ENCODE measurements around the gene RNF112. TPM values are rescaled to one million over a fixed set of nuclear protein-coding genes. Genes with fewer than 3 reads are reported as not detected.

The RNF112 gene
- total RNA-seq, 2 experiments from 2014 or later: 0.14 to 0.20 TPM

DNA sequence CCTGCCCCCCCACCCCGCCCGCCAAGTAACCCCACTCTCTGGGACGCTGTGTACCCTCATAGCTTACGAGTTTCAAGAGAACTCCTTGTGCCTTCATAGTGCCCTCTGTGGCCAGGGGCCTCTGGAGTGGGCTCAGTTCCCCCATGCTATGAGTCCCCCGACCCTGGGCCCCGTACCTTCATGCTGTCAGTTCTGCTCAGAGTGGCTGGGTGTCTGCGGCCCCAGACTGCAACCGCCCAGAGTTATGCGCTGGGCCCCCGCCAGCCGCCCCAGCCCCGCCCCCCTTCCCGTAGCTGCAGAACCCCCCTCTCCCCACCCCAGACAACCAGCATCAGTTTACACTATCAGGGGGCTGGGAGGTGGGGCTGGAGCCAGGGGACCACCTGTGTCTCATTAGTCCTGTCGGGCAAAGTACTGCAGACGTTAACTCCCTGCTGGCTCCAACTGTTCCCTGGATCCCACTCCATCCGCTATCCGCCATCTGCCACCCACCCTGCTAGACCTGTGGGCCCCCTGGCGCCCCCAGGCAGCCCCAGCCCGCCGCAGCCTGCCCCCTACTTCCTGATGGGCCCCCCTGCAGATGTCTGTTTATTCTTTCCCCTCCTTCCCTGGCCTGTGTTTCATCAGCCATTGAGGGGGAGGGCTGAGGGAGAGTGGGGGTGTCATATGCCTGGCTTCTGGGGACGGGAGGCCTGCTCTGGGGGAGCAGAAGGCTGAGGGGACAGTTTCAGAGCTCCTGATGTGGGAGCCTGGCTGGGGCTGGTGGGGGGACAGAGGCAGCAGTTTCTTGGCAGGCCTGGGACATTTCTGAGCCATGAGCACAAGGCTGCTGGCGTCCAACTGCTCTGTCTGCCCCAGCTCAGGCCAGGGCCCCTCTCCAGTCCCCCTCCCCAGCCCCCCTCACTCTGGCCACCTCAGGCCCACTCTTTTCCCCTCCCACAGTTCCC lies 23.8 kb upstream of the RNF112 start, which contains the start of gene MFAP4:
Gene MFAP4, minus strand, starts transcription at position 217 of the 947 bp plus-strand sequence. Its CDS starts 35 bp downstream, at position 182.
- no peaks in the 10 kb centered on the region for H3K4me1 Mint-ChIP-seq
- CTCF ChIA-PET: interaction anchor here (1.6 kb wide), 1 partner anchor 24 kb away, joined by 3 read pairs; the partner anchor contains the start of gene B9D1
- no peak within 1 kb of the TSS for H3K4me3 Mint-ChIP-seq
- ATAC-seq (no peak), DNase-seq (no peak)
- peaks cover 4% of the 10 kb centered on the region for H3K36me3 Mint-ChIP-seq
- H3K27ac Mint-ChIP-seq: no peak within 1 kb of the TSS
- H3K9me3 Mint-ChIP-seq (ENCODE audit: low read depth): no peaks in the 10 kb centered on the region
- peaks cover 2% of the 10 kb centered on the region for H3K27me3 Mint-ChIP-seq

DNA sequence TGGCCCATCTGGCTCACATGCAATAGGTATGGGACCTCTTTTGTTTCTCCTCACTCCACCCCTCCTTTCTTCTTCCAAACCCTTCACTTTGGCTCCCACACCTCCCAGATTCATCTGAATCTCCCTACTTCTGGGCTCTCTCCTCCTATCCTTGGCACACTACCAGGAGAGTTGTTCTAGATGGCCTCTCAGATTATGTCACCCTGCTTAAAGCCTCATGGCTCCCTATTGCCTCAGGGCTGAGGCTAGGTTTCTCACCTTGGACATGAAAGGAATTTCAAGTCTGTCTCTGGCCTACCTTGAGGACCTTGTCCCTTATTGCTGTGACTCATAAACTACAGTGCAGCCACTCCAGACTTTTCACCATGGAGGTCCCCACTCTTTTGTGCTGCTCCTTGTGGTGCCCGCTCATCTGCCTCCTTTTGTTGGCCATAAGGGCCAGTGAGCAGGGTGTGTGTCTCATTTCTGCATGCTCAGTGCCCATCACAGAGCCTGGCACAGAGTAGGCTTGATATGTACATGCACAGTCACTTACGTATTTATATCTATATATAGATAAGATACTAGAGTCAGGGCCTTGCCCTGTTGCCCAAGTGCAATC lies 23.0 kb upstream of the RNF112 start:
- ATAC-seq (no peak), DNase-seq (no peak)
- CTCF ChIA-PET: no interaction called here
- no peak overlapping the region for H3K27ac Mint-ChIP-seq
- H3K9me3 Mint-ChIP-seq (ENCODE audit: low read depth): no peaks in the 10 kb centered on the region
- no peak overlapping the region for H3K4me3 Mint-ChIP-seq
- H3K4me1 Mint-ChIP-seq: no peaks in the 10 kb centered on the region
- H3K36me3 Mint-ChIP-seq: peaks cover 1% of the 10 kb centered on the region
- H3K27me3 Mint-ChIP-seq: peaks cover 7% of the 10 kb centered on the region

DNA sequence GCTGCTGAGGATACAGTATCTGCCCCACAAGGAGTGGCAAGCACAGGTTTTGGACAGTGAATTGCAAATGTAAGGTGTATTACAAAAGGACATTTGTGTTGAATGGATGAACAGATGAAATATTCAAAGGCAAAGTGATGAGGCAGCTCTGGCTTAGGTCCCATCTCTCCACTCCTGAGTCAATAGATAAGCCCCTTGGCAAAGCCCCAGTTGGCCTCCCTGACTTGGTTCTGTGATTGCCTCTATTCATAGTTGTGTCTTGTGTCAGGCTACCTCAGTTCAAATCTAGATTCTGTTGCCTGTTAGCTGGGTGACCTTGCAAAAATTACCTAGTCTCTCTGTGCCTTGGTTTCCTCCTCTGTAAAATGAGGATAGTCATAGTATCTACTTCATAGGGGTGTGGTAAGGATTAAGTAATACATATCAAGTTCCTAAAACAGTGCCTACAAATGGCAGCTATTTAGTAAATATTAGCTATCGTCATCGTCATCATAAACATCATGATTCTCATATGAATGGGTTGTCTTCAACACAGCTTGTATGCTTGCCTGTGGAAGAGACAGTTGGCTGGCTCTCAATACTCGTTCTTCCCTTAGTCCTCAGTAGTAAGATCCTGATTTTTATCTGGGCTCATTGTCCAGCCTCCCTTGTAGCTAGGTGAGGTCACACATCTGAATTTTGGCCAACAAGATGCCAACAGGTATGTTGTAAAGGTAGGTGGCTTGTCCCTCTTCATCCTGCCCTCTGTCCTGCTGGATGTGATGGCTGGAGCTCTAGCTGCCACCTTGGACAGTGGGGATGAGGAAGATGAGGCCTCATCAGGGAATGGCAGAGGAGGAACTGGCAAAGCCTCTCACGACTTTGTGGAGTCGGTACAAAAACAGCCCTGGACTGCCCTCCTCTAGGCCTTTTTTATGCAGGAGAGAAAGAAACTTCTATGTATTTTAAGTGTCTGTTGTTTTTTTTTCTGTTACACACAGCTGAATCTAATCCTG lies 21.9 kb upstream of the RNF112 start:
- Mint-ChIP-seq H3K36me3 (no peaks in the 10 kb centered on the region), H3K4me3 (no peak overlapping the region), H3K27me3 (peaks cover 15% of the 10 kb centered on the region), H3K9me3 (ENCODE audit: low read depth) (no peaks in the 10 kb centered on the region), H3K27ac (no peak overlapping the region), H3K4me1 (no peaks in the 10 kb centered on the region)
- DNase-seq (no peak), ATAC-seq (no peak)
- CTCF ChIA-PET: interaction anchor here (0.6 to 1.9 kb wide), 4 partner anchors 26 to 378 kb away, joined by 3 to 5 read pairs (median 5); partner anchors contain the start of gene B9D1

DNA sequence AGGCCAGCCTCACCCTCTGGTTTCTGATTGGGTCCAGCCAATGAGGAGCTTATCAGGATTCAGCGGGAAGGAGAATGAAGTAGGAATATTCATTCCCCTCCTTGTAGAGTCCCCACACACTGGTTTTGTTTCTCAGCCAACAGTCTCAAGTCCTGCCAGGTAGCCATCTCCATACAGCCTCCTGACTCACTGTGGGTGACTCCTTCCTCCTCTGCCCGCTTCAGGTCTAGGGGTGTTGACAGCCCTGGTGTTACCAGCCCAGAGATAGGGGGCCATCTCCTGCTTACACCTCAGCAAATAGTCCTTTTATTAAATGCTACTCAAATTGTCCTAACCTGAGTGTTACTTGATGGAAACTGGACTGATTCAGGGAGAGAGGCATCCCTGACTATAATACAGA lies 20.1 kb upstream of the RNF112 start:
- Mint-ChIP-seq H3K9me3 (ENCODE audit: low read depth) (no peaks in the 10 kb centered on the region), H3K36me3 (no peaks in the 10 kb centered on the region), H3K27me3 (peaks cover 26% of the 10 kb centered on the region), H3K4me1 (no peaks in the 10 kb centered on the region), H3K4me3 (no peak overlapping the region), H3K27ac (no peak overlapping the region)
- CTCF ChIA-PET: no interaction called here
- DNase-seq: no peak
- ATAC-seq: no peak

DNA sequence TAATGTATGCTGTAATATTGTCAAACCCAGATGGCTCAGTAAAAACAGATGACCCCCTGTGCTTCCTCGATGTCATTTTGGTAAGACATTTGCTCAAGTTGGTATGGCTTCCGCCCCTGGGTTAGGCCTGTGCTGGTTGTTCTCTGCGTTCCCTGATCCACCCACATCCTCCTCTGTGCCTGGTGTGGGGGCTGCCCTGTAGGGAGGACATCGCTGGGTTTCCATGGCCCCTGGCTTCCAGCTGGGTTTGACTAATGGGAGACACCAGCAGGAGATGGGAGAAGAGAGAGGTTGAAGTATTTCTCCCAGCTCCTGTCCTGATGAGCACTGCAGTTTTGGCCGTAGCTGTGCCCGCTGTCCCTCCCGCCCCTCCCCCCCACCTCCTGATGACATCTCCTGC lies 19.6 kb upstream of the RNF112 start:
- DNase-seq: no peak
- CTCF ChIA-PET: no interaction called here
- no peak overlapping the region for H3K4me3 Mint-ChIP-seq

DNA sequence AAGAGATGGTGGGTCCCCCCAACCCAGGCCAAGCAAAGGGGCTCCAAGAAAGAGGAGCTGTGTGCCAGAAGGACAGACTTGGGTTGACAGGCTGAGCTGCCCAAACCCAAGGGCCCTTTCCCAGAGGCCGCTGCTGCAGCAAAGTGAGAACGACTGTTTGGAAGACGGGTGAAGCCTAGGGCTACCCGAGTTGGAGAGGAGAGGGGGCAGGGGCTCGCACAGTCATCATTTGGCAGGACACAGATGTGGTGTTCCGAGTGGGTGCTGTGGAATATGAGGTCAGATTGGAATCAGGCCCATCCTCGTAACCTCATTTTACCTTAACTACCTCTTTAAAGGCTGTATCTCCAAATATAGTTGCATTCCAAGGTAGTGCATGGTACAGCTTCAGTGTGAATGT lies 18.7 kb upstream of the RNF112 start:
- no peaks in the 10 kb centered on the region for H3K36me3 Mint-ChIP-seq
- no peak overlapping the region for H3K27ac Mint-ChIP-seq
- H3K9me3 Mint-ChIP-seq (ENCODE audit: low read depth): no peaks in the 10 kb centered on the region
- H3K27me3 Mint-ChIP-seq: peaks cover 31% of the 10 kb centered on the region
- H3K4me3 Mint-ChIP-seq: no peak overlapping the region
- CTCF ChIA-PET: no interaction called here
- ATAC-seq (no peak), DNase-seq (no peak)
- no peaks in the 10 kb centered on the region for H3K4me1 Mint-ChIP-seq

More for the DNA sequence above, 19.6 kb upstream of the RNF112 start:
- Mint-ChIP-seq H3K27me3 (peaks cover 29% of the 10 kb centered on the region), H3K36me3 (no peaks in the 10 kb centered on the region), H3K9me3 (ENCODE audit: low read depth) (no peaks in the 10 kb centered on the region), H3K27ac (no peak overlapping the region), H3K4me1 (no peaks in the 10 kb centered on the region)
- ATAC-seq: no peak

DNA sequence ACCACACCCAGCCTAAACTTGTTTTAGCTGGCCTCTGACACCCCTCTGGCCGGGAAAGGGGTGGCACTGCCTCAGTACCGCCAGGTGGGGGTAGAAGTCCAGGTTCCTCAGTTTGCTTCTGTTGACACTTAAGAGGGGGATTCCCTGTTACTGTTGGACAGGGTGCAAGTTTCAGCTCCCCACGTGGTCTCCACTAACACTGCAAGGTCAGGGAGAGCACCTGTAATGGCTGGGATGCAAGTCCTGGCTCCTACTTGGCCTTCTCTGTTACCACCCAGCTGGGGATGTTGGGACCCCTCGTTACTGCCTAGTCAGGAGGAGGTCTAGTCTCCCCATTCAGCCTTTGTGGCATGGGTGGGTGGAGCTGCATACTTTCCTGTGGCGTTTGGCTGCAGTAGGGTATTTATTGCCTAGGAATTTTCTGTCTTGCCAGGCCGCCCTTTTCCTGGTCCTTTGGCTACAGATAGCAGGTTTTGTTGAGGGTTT lies 13.4 kb upstream of the RNF112 start:
- H3K36me3 Mint-ChIP-seq: no peaks in the 10 kb centered on the region
- H3K4me1 Mint-ChIP-seq: no peaks in the 10 kb centered on the region
- peaks cover 28% of the 10 kb centered on the region for H3K27me3 Mint-ChIP-seq
- ATAC-seq (no peak), DNase-seq (no peak)
- H3K4me3 Mint-ChIP-seq: no peak overlapping the region
- no peaks in the 10 kb centered on the region for H3K9me3 Mint-ChIP-seq (ENCODE audit: low read depth)
- no peak overlapping the region for H3K27ac Mint-ChIP-seq
- CTCF ChIA-PET: interaction anchor here (1.3 kb wide), 1 partner anchor 28 kb away, joined by 3 read pairs; no protein-coding TSS in a partner anchor

DNA sequence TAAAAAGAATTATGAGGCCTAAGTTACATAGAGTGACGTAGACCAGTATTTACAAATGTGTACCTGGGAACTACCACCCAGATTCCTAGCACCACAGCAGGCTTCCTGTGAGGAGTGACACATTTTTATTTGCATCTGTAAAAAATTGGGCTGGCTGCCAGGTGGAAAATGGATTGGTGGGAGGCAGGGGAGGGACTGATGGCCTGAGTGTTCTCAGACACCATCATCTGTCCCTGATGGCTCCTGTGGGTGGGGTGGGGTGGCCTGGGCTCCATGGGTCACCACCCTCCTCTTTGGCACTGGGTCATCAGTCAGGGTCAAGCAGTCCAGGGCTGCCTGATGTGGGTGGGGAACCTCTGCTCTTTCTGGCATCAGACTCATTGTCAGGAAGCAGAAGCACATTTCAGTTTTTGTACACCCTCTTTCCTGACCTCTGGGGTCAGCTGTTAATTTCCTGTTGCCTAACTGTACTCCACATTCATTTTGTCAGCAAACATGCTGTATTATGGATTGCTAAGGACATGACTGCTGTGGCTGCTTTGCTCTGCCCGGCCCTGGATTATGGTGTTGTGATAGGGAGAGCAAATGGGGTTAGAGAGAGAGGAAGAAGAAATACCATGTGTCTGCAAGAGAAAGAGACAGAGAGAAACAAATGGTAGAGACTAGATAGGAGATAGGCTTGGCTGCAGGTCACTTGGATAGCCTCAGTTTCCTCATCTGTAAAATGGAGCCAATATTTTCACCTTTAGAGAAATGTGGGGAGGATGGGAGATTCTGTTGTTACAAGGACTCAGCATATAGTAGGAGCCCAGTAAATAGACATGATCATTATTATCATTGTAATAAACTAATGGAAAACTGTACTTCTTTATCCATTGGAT lies 12.5 kb upstream of the RNF112 start:
- CTCF ChIA-PET: no interaction called here
- H3K27me3 Mint-ChIP-seq: peaks cover 19% of the 10 kb centered on the region
- no peak overlapping the region for H3K27ac Mint-ChIP-seq
- no peaks in the 10 kb centered on the region for H3K9me3 Mint-ChIP-seq (ENCODE audit: low read depth)
- no peak for ATAC-seq
- no peaks in the 10 kb centered on the region for H3K36me3 Mint-ChIP-seq
- no peak for DNase-seq
- H3K4me1 Mint-ChIP-seq: no peaks in the 10 kb centered on the region
- no peak overlapping the region for H3K4me3 Mint-ChIP-seq

DNA sequence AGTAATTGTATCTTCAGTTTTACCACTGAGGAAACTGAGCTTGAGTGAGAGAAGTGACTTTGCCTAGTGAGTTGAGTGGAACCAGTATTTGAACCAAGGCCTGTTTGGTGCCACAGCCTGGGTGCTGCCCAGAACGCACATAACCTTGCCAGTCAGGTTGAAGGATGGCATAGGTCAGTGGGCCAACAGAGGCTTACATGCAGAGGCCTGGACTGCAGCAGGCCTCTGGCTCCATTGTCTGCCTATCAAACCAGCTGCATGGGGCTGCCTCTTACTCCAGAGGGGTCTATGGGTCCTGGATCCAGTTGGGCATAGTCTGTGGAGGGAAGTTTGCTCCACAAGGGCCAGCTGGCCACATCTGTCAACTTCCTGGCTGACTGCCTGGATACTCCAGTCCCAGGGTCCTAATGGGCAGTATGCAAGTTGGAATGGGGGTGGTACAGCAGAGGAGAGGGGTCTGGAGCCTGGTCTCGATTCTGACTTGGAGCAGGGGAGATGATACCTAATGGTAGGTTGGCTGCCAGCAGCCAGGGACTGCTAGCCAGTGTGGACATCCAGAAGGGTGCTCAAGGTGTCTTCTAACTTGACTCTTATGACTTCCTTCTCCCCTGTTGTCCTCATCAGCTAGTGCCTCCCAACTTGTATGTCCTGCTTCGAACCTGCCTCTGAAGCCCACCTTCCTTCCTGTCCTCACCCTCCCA lies 11.1 kb upstream of the RNF112 start:
- DNase-seq (no peak), ATAC-seq (no peak)
- peaks cover 12% of the 10 kb centered on the region for H3K27me3 Mint-ChIP-seq
- no peaks in the 10 kb centered on the region for H3K36me3 Mint-ChIP-seq
- no peaks in the 10 kb centered on the region for H3K9me3 Mint-ChIP-seq (ENCODE audit: low read depth)
- H3K4me1 Mint-ChIP-seq: no peaks in the 10 kb centered on the region
- H3K27ac Mint-ChIP-seq: no peak overlapping the region
- H3K4me3 Mint-ChIP-seq: no peak overlapping the region
- CTCF ChIA-PET: interaction anchor here (1.2 to 1.3 kb wide), 2 partner anchors 37 to 144 kb away, joined by 4 read pairs; no protein-coding TSS in a partner anchor

DNA sequence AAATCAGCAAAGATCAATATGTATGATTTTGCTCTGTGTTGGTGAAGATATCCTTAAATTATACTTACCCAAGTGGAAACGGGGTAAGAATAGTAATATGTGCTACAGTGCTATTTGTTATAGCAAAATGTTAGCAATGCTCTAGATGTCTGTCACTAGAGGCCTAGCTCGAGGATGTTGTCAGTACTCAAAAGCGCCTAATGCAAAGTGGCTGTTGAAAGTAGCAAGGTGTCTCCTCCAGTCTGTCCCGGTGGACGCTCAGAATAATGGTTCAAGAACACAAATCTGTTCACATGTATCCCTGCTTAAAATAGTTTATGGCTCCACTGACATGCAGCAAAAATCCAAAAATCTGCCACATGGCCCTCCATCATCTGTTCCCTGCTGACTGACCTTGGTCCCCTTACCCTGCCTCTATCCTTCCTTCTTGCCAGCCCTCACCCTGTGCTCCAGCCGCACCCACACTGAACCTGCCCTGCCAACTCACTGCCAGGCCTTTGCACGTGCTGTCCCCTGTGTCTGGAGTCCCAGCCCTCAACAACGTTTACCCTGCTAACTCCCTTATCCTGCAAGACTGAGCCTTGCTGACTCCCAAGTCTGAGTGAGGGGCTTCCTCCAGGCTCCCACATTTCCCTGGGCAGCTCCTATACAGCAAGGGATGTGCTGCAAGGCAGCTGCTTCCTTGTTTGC lies 9.6 kb upstream of the RNF112 start:
- Mint-ChIP-seq H3K27ac (no peak overlapping the region), H3K36me3 (no peaks in the 10 kb centered on the region), H3K4me3 (no peak overlapping the region), H3K27me3 (peaks cover 4% of the 10 kb centered on the region), H3K4me1 (no peaks in the 10 kb centered on the region), H3K9me3 (ENCODE audit: low read depth) (no peaks in the 10 kb centered on the region)
- CTCF ChIA-PET: interaction anchor here (1.3 to 1.7 kb wide), 3 partner anchors 38 to 46 kb away, joined by 4 to 7 read pairs (median 4); partner anchors contain the start of gene B9D1
- ATAC-seq (no peak), DNase-seq (no peak)

DNA sequence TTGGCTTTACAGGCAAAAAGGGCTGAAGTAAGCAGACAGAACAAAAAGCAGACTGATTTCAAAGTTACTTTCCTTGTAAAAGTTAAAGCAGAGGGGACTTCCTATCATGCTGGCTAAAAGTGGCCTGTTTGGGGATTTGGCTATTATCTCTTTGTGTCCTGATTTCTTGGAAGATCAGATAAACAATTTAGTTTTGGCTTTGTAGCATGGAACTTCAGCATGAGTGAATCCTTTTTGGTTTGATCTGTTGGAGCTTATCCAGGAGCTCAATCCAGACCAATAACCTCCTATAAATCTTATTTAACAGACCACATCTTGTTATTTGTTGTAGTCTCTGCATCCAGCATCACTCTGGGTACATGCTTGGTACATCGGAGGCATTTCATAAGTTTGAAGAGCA lies 8.9 kb upstream of the RNF112 start:
- Mint-ChIP-seq H3K4me3 (no peak overlapping the region), H3K36me3 (no peaks in the 10 kb centered on the region), H3K27me3 (peaks cover 3% of the 10 kb centered on the region), H3K27ac (no peak overlapping the region), H3K9me3 (ENCODE audit: low read depth) (no peaks in the 10 kb centered on the region), H3K4me1 (no peaks in the 10 kb centered on the region)
- no peak for ATAC-seq
- no peak for DNase-seq
- CTCF ChIA-PET: interaction anchor here (1.5 to 1.7 kb wide), 2 partner anchors 39 to 45 kb away, joined by 4 to 7 read pairs; partner anchors contain the start of gene B9D1

Data from activated CD8-positive, alpha-beta memory T cell treated with anti-CD3 and anti-CD28 coated beads, Interleukin-2, amount 10 ng/mL, durations not matched to agents 7 days and 5 days (primary cell).